OCI-LY1 (cell line): Measurements from ENCODE around the gene CFAP46.

ENCODE experiments used
- CTCF ChIP-seq: fragments of 200-600 bp; sonication (generic), shearing (Covaris generic); IDR thresholded peaks from 2 replicates; pipeline ENCODE4 v1.5.1; 2017; ENCODE audit warnings: mild to moderate bottlenecking, antibody characterized with exemption, low read length, moderate library complexity, mixed read lengths
- EZH2 ChIP-seq: fragments of 200-600 bp; sonication (generic), shearing (Covaris generic); IDR thresholded peaks from 2 replicates; pipeline ENCODE4 v1.8.0; 2017; ENCODE audit warnings: borderline replicate concordance, mixed run types, mild to moderate bottlenecking, antibody characterized with exemption, low read length, moderate library complexity, mixed read lengths

- TF ChIP-seq CTCF (no peak), EZH2 (no peak)
Observed at GRCh38 chr10:132827423-132827789, 115.0 kb downstream of the CFAP46 start.
